OCI-LY3 (cell line): ENCODE results near the gene PDYN.

Experiments used
- H2AFZ ChIP-seq: fragments of 200-600, 300-600 bp; shearing (Covaris generic); 2 replicates; pipeline ENCODE4 v1.6.0; 2014; ENCODE audit warnings: antibody characterized with exemption, low read depth, low read length
- H3K27ac ChIP-seq: fragments of 200-600, 300-600 bp; sonication (generic); 2 replicates; pipeline ENCODE4 v1.5.1; 2014; ENCODE audit warnings: mild to moderate bottlenecking, low read length, moderate library complexity, mixed read lengths
- H3K27me3 ChIP-seq: fragments of 200-600, 300-600 bp; sonication (generic); 2 replicates; pipeline ENCODE4 v1.6.1; 2014; ENCODE audit warnings: low read depth, low read length, mixed read lengths
- H3K36me3 ChIP-seq: fragments of 200-600, 300-600 bp; sonication (generic); replicated peaks from 2 replicates; pipeline ENCODE3; 2014; ENCODE audit warnings: low read depth, low read length, mixed read lengths
- H3K4me1 ChIP-seq: fragments of 300-600, 200-600 bp; sonication (generic); 2 replicates; pipeline ENCODE4 v1.6.1; 2014; ENCODE audit warnings: low read length, mixed read lengths
- H3K4me2 ChIP-seq: fragments of 200-600, 300-600 bp; sonication (generic); 2 replicates; pipeline ENCODE4 v1.6.1; 2014; ENCODE audit warnings: low read length, mixed read lengths
- H3K4me3 ChIP-seq: fragments of 300-600, 200-600 bp; sonication (generic); 2 replicates; pipeline ENCODE4 v1.5.1; 2014; ENCODE audit warnings: antibody characterized with exemption, mild to moderate bottlenecking, low read length, moderate library complexity
- H3K79me2 ChIP-seq: fragments of 300-600, 200-600 bp; shearing (Covaris generic); 2 replicates; pipeline ENCODE4 v1.6.1; 2014; ENCODE audit warnings: mild to moderate bottlenecking, low read length, mixed read lengths
- H3K9ac ChIP-seq: fragments of 300-600, 200-600 bp; shearing (Covaris generic); 2 replicates; pipeline ENCODE4 v1.6.0; 2014; ENCODE audit warnings: mild to moderate bottlenecking, low read length, moderate library complexity
- H3K9me3 ChIP-seq: fragments of 200-600, 300-600 bp; shearing (Covaris generic); 2 replicates; pipeline ENCODE4 v1.6.1; 2014; ENCODE audit warnings: low read length, mixed read lengths; ENCODE audit not compliant: insufficient read depth
- H4K20me1 ChIP-seq: fragments of 200-600, 300-600 bp; sonication (generic); 2 replicates; pipeline ENCODE4 v1.6.1; 2016; ENCODE audit warnings: low read length, mixed read lengths; ENCODE audit not compliant: insufficient read depth
- EZH2phosphoT487 ChIP-seq: fragments of 200-600 bp; shearing (Covaris generic); IDR thresholded peaks from 2 replicates; pipeline ENCODE4 v1.6.1; 2018; ENCODE audit warnings: antibody characterized with exemption, mixed run types, low read depth
- TF ChIP-seq, protein P1 (sequence below): fragments of 200-600, 300-600 bp; sonication (generic); IDR thresholded peaks from 2 replicates; pipeline ENCODE4 v1.5.1; 2014; ENCODE audit warnings: antibody characterized with exemption, low read length, low read depth

PDYN gene

GRCh38 chr20:1934721-1935573, 58.9 kb downstream of the PDYN start:
- Histone ChIP-seq H3K4me1 (no peaks in the 10 kb centered on the region), H3K36me3 (peaks cover 16% of the 10 kb centered on the region), H3K9ac (no peak overlapping the region), H4K20me1 (no peaks in the 10 kb centered on the region), H3K4me2 (no peak overlapping the region), H3K9me3 (no peaks in the 10 kb centered on the region), H3K4me3 (no peak overlapping the region), H3K27ac (no peak overlapping the region), H3K79me2 (no peaks in the 10 kb centered on the region), H3K27me3 (no peaks in the 10 kb centered on the region), H2AFZ (no peak overlapping the region)
- no peak for TF ChIP-seq EZH2phosphoT487
- TF ChIP-seq, protein P1, sequence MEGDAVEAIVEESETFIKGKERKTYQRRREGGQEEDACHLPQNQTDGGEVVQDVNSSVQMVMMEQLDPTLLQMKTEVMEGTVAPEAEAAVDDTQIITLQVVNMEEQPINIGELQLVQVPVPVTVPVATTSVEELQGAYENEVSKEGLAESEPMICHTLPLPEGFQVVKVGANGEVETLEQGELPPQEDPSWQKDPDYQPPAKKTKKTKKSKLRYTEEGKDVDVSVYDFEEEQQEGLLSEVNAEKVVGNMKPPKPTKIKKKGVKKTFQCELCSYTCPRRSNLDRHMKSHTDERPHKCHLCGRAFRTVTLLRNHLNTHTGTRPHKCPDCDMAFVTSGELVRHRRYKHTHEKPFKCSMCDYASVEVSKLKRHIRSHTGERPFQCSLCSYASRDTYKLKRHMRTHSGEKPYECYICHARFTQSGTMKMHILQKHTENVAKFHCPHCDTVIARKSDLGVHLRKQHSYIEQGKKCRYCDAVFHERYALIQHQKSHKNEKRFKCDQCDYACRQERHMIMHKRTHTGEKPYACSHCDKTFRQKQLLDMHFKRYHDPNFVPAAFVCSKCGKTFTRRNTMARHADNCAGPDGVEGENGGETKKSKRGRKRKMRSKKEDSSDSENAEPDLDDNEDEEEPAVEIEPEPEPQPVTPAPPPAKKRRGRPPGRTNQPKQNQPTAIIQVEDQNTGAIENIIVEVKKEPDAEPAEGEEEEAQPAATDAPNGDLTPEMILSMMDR: no peak

DNA sequence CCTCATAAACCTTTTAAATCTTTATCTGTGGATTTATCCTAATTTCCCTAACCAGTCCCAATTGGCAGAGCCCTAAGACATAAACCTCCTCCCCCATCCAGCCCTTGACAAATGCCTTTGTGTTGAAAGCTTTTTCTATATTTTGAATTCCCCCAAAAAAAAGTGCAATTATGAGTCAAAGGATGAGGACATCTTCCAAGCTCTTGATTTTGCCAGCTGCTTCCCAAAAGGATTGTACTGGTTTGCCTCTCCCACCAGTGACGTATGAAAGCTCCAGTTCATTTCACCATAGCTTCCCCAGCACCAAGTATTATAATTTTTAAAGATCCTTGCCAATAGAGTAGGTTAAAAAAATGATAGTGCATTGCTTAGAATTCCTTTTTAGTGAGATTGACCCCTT, 59.7 kb downstream of the PDYN start:
- H3K4me2 ChIP-seq: no peak overlapping the region
- no peak overlapping the region for H2AFZ ChIP-seq
- H3K9ac ChIP-seq: no peak overlapping the region
- no peaks in the 10 kb centered on the region for H4K20me1 ChIP-seq
- no peaks in the 10 kb centered on the region for H3K4me1 ChIP-seq
- H3K27ac ChIP-seq: no peak overlapping the region
- no peak overlapping the region for H3K4me3 ChIP-seq
- no peaks in the 10 kb centered on the region for H3K27me3 ChIP-seq
- H3K36me3 ChIP-seq: peaks cover 15% of the 10 kb centered on the region
- TF ChIP-seq EZH2phosphoT487: no peak
- TF ChIP-seq, protein P1: no peak
- no peaks in the 10 kb centered on the region for H3K79me2 ChIP-seq
- no peaks in the 10 kb centered on the region for H3K9me3 ChIP-seq

- no peak overlapping the region for H3K4me3 ChIP-seq
- H3K9me3 ChIP-seq: no peaks in the 10 kb centered on the region
- no peak overlapping the region for H2AFZ ChIP-seq
- no peaks in the 10 kb centered on the region for H3K4me1 ChIP-seq
- no peaks in the 10 kb centered on the region for H3K27me3 ChIP-seq
- H3K79me2 ChIP-seq: no peaks in the 10 kb centered on the region
- TF ChIP-seq EZH2phosphoT487: no peak
- TF ChIP-seq, protein P1: no peak
- H3K9ac ChIP-seq: no peak overlapping the region
- no peak overlapping the region for H3K27ac ChIP-seq
- no peaks in the 10 kb centered on the region for H4K20me1 ChIP-seq
- H3K4me2 ChIP-seq: no peak overlapping the region
- peaks cover 10% of the 10 kb centered on the region for H3K36me3 ChIP-seq
Observed at GRCh38 chr20:1933465-1933870, 60.4 kb downstream of the PDYN start.

DNA sequence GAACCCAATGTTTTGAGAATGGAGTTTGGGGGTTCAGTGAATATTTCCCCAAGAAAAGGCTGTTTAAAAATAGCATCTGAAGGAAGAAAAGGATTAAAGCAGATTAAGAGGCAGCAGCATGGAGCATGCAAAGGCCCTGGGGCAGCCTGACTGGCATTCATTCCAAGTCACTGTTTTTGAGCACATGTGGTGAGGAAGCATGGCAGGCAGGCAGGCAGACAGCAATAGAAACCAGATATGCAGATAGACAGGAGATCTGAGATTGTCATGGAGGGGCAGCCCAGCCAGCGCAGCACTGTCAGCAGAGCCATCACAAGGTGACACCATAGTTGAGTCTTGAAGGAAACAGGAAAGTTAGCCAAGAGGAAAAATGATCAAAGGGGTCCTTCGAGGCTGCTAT, 60.9 kb downstream of the PDYN start:
- H3K27ac ChIP-seq: no peak overlapping the region
- H3K4me3 ChIP-seq: no peak overlapping the region
- H4K20me1 ChIP-seq: no peaks in the 10 kb centered on the region
- no peaks in the 10 kb centered on the region for H3K27me3 ChIP-seq
- H3K4me2 ChIP-seq: no peak overlapping the region
- H3K9ac ChIP-seq: no peak overlapping the region
- H3K9me3 ChIP-seq: no peaks in the 10 kb centered on the region
- no peak overlapping the region for H2AFZ ChIP-seq
- no peaks in the 10 kb centered on the region for H3K4me1 ChIP-seq
- peaks cover 11% of the 10 kb centered on the region for H3K36me3 ChIP-seq
- H3K79me2 ChIP-seq: no peaks in the 10 kb centered on the region
- TF ChIP-seq, protein P1: no peak
- TF ChIP-seq EZH2phosphoT487: no peak
